Natural killer cell (primary cell): Measurements from ENCODE around the gene NKX6-1. TPM values are rescaled to one million over a fixed set of nuclear protein-coding genes. Genes with fewer than 3 reads are reported as not detected.

ENCODE experiments used
- ATAC-seq, 3 donors: fragments of 150-1000 bp in 2 of 3; fragments of 200-7000 bp in 1 of 3; cut with Tn5 transposase; 1 replicate in 1 of 3; 2 replicates in 2 of 3; pipeline ENCODE4 v1.10.0; 2021; ENCODE audit warnings: mild to moderate bottlenecking in 2 of 3, moderate library complexity in 2 of 3
- DNase-seq, 2 donors: peaks; one replicate each; pipeline versions ENCODE4 v3.0.0 to v3.0.0-alpha.2; 2013 to 2021; ENCODE audit warnings: mixed read lengths in 1 of 2
- H3K27ac ChIP-seq: one replicate; pipeline ENCODE4 v1.5.1; 2013; ENCODE audit warnings: mild to moderate bottlenecking, low read length
- H3K27me3 ChIP-seq: one replicate; pipeline ENCODE4 v1.6.1; 2013; ENCODE audit warnings: low read length; ENCODE audit not compliant: control insufficient read depth, insufficient read depth
- H3K36me3 ChIP-seq: one replicate; pipeline ENCODE4 v1.6.1; 2013; ENCODE audit warnings: low read length; ENCODE audit not compliant: control insufficient read depth, insufficient read depth
- H3K4me1 ChIP-seq: one replicate; pipeline ENCODE4 v1.6.1; 2013; ENCODE audit warnings: low read length; ENCODE audit not compliant: control insufficient read depth, insufficient read depth
- H3K4me3 ChIP-seq: one replicate; pipeline ENCODE4 v1.5.1; 2013; ENCODE audit warnings: low read length
- H3K9me3 ChIP-seq: one replicate; pipeline ENCODE4 v1.6.1; 2013; ENCODE audit warnings: low read length; ENCODE audit not compliant: control insufficient read depth, insufficient read depth
- H3K27ac Mint-ChIP-seq, 2 donors: one replicate each; pipeline ENCODE4 v1.8.0; 2022; ENCODE audit warnings: mild to moderate bottlenecking in 2 of 2, mixed read lengths in 2 of 2, moderate library complexity in 1 of 2
- H3K27me3 Mint-ChIP-seq, 2 donors: one replicate each; pipeline ENCODE4 v1.8.0; 2022; ENCODE audit warnings: low read depth in 2 of 2, mixed read lengths in 2 of 2
- H3K36me3 Mint-ChIP-seq: one replicate; pipeline ENCODE4 v1.8.0; 2022; ENCODE audit warnings: mixed read lengths
- H3K4me1 Mint-ChIP-seq, 2 donors: one replicate each; pipeline ENCODE4 v1.8.0; 2022; ENCODE audit warnings: mixed read lengths in 2 of 2
- H3K4me3 Mint-ChIP-seq: one replicate; pipeline ENCODE4 v1.8.0; 2022; ENCODE audit warnings: mild to moderate bottlenecking, moderate library complexity, mixed read lengths
- H3K9me3 Mint-ChIP-seq, 2 donors: one replicate each; pipeline ENCODE4 v1.8.0; 2022; ENCODE audit warnings: mixed read lengths in 2 of 2
- WGBS: methylation state at CpG from one replicate; pipeline ENCODE4 v1.1.7; 2013; ENCODE audit warnings: missing lambda C conversion rate; ENCODE audit not compliant: insufficient coverage; 5-methylcytosine and 5-hydroxymethylcytosine counted together
- intact Hi-C: fragments of 100-400 bp; cut with micrococcal nuclease; formaldehyde crosslinking; loops from one replicate; pipeline ENCODE4 v1.14.2; 2022
- total RNA-seq, 4 donors: library from RNA; stranded (reverse); fragments of 120-200 nt in 1 of 4; gene quantifications; one replicate each; pipeline versions ENCODE4 v1.2.3 to v1.2.4, GENCODE V29; 2013 to 2022
- TF ChIP-seq, protein P1 (sequence below): fragments of 200-600 bp; IDR thresholded peaks from one replicate; pipeline ENCODE4 v1.8.0; 2022; ENCODE audit warnings: antibody characterized with exemption

NKX6-1 gene
- total RNA-seq, 3 donors from 2014 or later (not counting 1 experiment from before 2014, with no cell fraction given): not detected

GRCh38 chr4:84502955-84503373 is 3.9 kb upstream of the NKX6-1 start:
- peaks cover 60 to 71% of the 10 kb centered on the region in 2 donors for H3K27me3 Mint-ChIP-seq
- ATAC-seq: no peak
- Histone ChIP-seq H3K27me3 (peaks cover 60% of the 10 kb centered on the region), H3K9me3 (peaks cover 8% of the 10 kb centered on the region), H3K36me3 (no peaks in the 10 kb centered on the region), H3K27ac (no peak overlapping the region), H3K4me3 (no peak overlapping the region), H3K4me1 (peaks cover 16% of the 10 kb centered on the region)
- peaks cover 0 to 18% of the 10 kb centered on the region in 2 donors for H3K4me1 Mint-ChIP-seq
- intact Hi-C loops: no loop called here
- TF ChIP-seq, protein P1, sequence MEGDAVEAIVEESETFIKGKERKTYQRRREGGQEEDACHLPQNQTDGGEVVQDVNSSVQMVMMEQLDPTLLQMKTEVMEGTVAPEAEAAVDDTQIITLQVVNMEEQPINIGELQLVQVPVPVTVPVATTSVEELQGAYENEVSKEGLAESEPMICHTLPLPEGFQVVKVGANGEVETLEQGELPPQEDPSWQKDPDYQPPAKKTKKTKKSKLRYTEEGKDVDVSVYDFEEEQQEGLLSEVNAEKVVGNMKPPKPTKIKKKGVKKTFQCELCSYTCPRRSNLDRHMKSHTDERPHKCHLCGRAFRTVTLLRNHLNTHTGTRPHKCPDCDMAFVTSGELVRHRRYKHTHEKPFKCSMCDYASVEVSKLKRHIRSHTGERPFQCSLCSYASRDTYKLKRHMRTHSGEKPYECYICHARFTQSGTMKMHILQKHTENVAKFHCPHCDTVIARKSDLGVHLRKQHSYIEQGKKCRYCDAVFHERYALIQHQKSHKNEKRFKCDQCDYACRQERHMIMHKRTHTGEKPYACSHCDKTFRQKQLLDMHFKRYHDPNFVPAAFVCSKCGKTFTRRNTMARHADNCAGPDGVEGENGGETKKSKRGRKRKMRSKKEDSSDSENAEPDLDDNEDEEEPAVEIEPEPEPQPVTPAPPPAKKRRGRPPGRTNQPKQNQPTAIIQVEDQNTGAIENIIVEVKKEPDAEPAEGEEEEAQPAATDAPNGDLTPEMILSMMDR: no peak
- DNase-seq: no peak
- peaks cover 2 to 3% of the 10 kb centered on the region in 2 donors for H3K9me3 Mint-ChIP-seq
- peaks cover 29% of the 10 kb centered on the region for H3K36me3 Mint-ChIP-seq
- no peak overlapping the region for H3K4me3 Mint-ChIP-seq
- no peak overlapping the region for H3K27ac Mint-ChIP-seq
- 14% methylated on average over 18 of the region's 18 CpGs for WGBS

- H3K36me3 Mint-ChIP-seq: peaks cover 29% of the 10 kb centered on the region
- no peak for ATAC-seq
- H3K27ac Mint-ChIP-seq: no peak overlapping the region
- TF ChIP-seq, protein P1: no peak
- DNase-seq: no peak
- H3K27ac ChIP-seq: no peak overlapping the region
- H3K27me3 Mint-ChIP-seq: peaks cover 58 to 69% of the 10 kb centered on the region in 2 donors
- no peak overlapping the region for H3K4me3 Mint-ChIP-seq
- H3K9me3 Mint-ChIP-seq: peaks cover 2 to 3% of the 10 kb centered on the region in 2 donors
- no peaks in the 10 kb centered on the region for H3K36me3 ChIP-seq
- H3K27me3 ChIP-seq: peaks cover 61% of the 10 kb centered on the region
- peaks cover 8% of the 10 kb centered on the region for H3K9me3 ChIP-seq
- no peak overlapping the region for H3K4me3 ChIP-seq
- peaks cover 0 to 18% of the 10 kb centered on the region in 2 donors for H3K4me1 Mint-ChIP-seq
- H3K4me1 ChIP-seq: peaks cover 18% of the 10 kb centered on the region
- 21% methylated on average over 13 of the region's 14 CpGs for WGBS
- intact Hi-C loops: no loop called here
These were observed 3.4 kb upstream of the NKX6-1 start for GRCh38 chr4:84502333-84502954.

- Histone ChIP-seq H3K4me1 (peaks cover 24% of the 10 kb centered on the region), H3K27ac (no peak overlapping the region), H3K9me3 (peaks cover 8% of the 10 kb centered on the region), H3K36me3 (no peaks in the 10 kb centered on the region), H3K27me3 (peaks cover 67% of the 10 kb centered on the region), H3K4me3 (no peak overlapping the region)
- H3K27me3 Mint-ChIP-seq: peaks cover 64 to 69% of the 10 kb centered on the region in 2 donors
- WGBS: 11% methylated on average over 33 of the region's 33 CpGs
- peaks cover 29% of the 10 kb centered on the region for H3K36me3 Mint-ChIP-seq
- H3K4me3 Mint-ChIP-seq: no peak overlapping the region
- no peak for ATAC-seq
- no peak for DNase-seq
- peaks cover 2 to 3% of the 10 kb centered on the region in 2 donors for H3K9me3 Mint-ChIP-seq
- H3K27ac Mint-ChIP-seq: no peak overlapping the region
- TF ChIP-seq, protein P1: no peak
- intact Hi-C loops: no loop called here
- peaks cover 0 to 23% of the 10 kb centered on the region in 2 donors for H3K4me1 Mint-ChIP-seq
These were observed 2.7 kb upstream of the NKX6-1 start for GRCh38 chr4:84501721-84502267.
